Activated T-helper 17 cell treated with anti-CD3 and anti-CD28 coated beads, Interleukin-2, amount 50 U/mL, for 72 hours (primary cell): ENCODE data around the gene CLEC2D. TPM values are rescaled to one million over a fixed set of nuclear protein-coding genes. Genes with fewer than 3 reads are reported as not detected.

Experiments
- ATAC-seq: fragments of 150-1000 bp; cut with Tn5 transposase; replicated peaks from 2 replicates; pipeline ENCODE4 v1.10.0; 2021; ENCODE audit warnings: mild to moderate bottlenecking, moderate library complexity
- H3K27ac Mint-ChIP-seq: one replicate; pipeline ENCODE4 v1.8.0; 2022; ENCODE audit warnings: mixed read lengths
- H3K27me3 Mint-ChIP-seq: one replicate; pipeline ENCODE4 v1.8.0; 2022; ENCODE audit warnings: mixed read lengths
- H3K36me3 Mint-ChIP-seq: one replicate; pipeline ENCODE4 v1.8.0; 2022; ENCODE audit warnings: low read depth, mild to moderate bottlenecking, mixed read lengths
- H3K4me1 Mint-ChIP-seq: one replicate; pipeline ENCODE4 v1.8.0; 2022; ENCODE audit warnings: mixed read lengths
- H3K4me3 Mint-ChIP-seq: one replicate; pipeline ENCODE4 v1.8.0; 2022; ENCODE audit warnings: mild to moderate bottlenecking, mixed read lengths
- H3K9me3 Mint-ChIP-seq: one replicate; pipeline ENCODE4 v1.8.0; 2022; ENCODE audit warnings: mixed read lengths
- total RNA-seq, 2 donors: library from RNA; stranded (reverse); gene quantifications; one replicate each; pipeline ENCODE4 v1.2.3, GENCODE V29; 2022

CLEC2D gene
- total RNA-seq, 2 donors from 2014 or later: 146 to 267 TPM

GRCh38 chr12:9717070-9717925, 47.8 kb downstream of the CLEC2D start:
- Mint-ChIP-seq H3K9me3 (no peaks in the 10 kb centered on the region), H3K36me3 (no peaks in the 10 kb centered on the region), H3K4me1 (peaks cover 5% of the 10 kb centered on the region)

DNA sequence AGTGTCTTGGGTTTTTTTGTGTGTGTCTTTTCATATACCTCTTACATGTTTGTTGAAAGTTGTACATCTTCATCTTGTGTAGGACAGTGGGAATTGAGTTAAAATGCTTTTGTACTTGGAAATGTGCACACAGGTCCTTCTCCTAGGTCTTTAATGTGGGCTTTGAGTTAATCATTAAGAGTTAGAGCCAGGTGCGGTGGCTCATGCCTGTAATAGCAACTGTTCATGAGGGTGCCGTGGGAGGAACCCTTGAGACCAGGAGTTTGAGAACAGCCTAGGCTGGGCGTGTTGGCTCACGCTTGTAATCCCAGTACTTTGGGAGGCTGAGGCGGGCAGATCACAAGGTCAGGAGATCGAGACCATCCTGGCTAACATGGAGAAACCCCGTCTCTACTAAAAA, 49.5 kb downstream of the CLEC2D start:
- H3K36me3 Mint-ChIP-seq: no peaks in the 10 kb centered on the region
- ATAC-seq: no peak
- H3K4me1 Mint-ChIP-seq: peaks cover 5% of the 10 kb centered on the region
- no peak overlapping the region for H3K4me3 Mint-ChIP-seq
- H3K9me3 Mint-ChIP-seq: no peaks in the 10 kb centered on the region
- H3K27ac Mint-ChIP-seq: no peak overlapping the region
- no peaks in the 10 kb centered on the region for H3K27me3 Mint-ChIP-seq

More at GRCh38 chr12:9717070-9717925, 47.8 kb downstream of the CLEC2D start:
- Mint-ChIP-seq H3K27ac (no peak overlapping the region), H3K27me3 (no peaks in the 10 kb centered on the region), H3K4me3 (no peak overlapping the region)
- no peak for ATAC-seq

- Mint-ChIP-seq H3K4me1 (peaks cover 5% of the 10 kb centered on the region), H3K36me3 (no peaks in the 10 kb centered on the region), H3K27me3 (no peaks in the 10 kb centered on the region), H3K27ac (no peak overlapping the region), H3K9me3 (no peaks in the 10 kb centered on the region), H3K4me3 (no peak overlapping the region)
- ATAC-seq: peak; percentile 96
These were observed 50.3 kb downstream of the CLEC2D start for GRCh38 chr12:9719790-9720189.

GRCh38 chr12:9721394-9722092, 52.0 kb downstream of the CLEC2D start:
- Mint-ChIP-seq H3K4me1 (peaks cover 5% of the 10 kb centered on the region), H3K4me3 (no peak overlapping the region), H3K27me3 (no peaks in the 10 kb centered on the region), H3K27ac (no peak overlapping the region), H3K9me3 (no peaks in the 10 kb centered on the region), H3K36me3 (no peaks in the 10 kb centered on the region)
- no peak for ATAC-seq

- peaks cover 5% of the 10 kb centered on the region for H3K4me1 Mint-ChIP-seq
- no peak for ATAC-seq
- no peak overlapping the region for H3K27ac Mint-ChIP-seq
- no peaks in the 10 kb centered on the region for H3K27me3 Mint-ChIP-seq
- no peaks in the 10 kb centered on the region for H3K9me3 Mint-ChIP-seq
- H3K4me3 Mint-ChIP-seq: no peak overlapping the region
- no peaks in the 10 kb centered on the region for H3K36me3 Mint-ChIP-seq
These were observed 54.5 kb downstream of the CLEC2D start for GRCh38 chr12:9724023-9724422.

DNA sequence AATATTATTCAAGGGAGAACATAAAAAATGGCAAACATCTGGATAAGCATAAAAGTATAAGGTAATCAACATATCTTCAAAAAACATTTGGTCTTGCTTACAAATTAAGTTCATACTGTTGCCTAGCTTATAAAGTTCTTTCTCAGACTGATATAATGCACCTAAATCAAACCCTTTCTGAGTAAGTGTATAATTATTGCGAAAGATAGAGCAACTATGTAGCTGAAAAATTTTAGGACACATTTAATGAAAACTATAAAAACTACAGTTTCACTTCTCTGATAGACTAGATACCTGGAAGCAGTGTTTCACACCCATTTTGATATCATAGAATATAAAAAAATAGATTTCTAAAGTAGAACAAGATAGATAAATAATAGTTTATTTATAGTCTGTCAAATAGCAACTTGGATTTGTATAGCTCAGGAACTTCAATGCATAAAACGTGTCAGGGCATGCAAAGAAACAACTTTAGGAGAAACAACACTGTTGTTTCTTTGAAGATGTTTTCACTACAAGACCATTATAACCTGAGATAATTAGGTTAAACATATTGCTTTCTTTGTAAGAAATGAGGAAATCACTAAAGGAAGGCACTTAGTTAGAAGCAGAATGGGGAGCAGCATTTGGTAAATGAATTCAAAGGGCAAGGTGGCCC, 55.8 kb downstream of the CLEC2D start:
- Mint-ChIP-seq H3K4me1 (no peaks in the 10 kb centered on the region), H3K36me3 (no peaks in the 10 kb centered on the region), H3K9me3 (no peaks in the 10 kb centered on the region), H3K27me3 (no peaks in the 10 kb centered on the region), H3K4me3 (no peak overlapping the region), H3K27ac (no peak overlapping the region)
- ATAC-seq: no peak

- peaks cover 5% of the 10 kb centered on the region for H3K4me1 Mint-ChIP-seq
- H3K27ac Mint-ChIP-seq: no peak overlapping the region
- no peak for ATAC-seq
- no peaks in the 10 kb centered on the region for H3K36me3 Mint-ChIP-seq
- no peaks in the 10 kb centered on the region for H3K9me3 Mint-ChIP-seq
- no peaks in the 10 kb centered on the region for H3K27me3 Mint-ChIP-seq
- no peak overlapping the region for H3K4me3 Mint-ChIP-seq
These were observed 58.3 kb downstream of the CLEC2D start for GRCh38 chr12:9727813-9728212.

DNA sequence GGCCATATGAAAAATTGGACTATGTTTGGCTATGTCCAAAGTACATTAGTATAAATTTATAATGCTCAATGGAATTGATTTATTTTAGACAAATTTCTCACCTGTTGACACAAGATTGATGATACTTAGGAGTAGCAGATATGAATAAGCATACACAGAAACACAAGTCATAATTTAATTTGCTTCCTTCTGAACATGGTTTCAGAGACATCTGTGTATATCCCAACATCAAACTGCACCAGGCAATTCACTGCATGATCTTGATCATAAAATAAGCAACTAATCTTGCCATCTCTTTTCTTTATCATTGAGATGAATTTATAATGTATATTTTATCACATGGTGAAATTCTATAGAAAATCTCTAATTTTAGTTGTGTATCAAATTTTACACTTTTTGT, 59.6 kb downstream of the CLEC2D start:
- Mint-ChIP-seq H3K27me3 (no peaks in the 10 kb centered on the region), H3K4me3 (no peak overlapping the region), H3K9me3 (no peaks in the 10 kb centered on the region), H3K36me3 (no peaks in the 10 kb centered on the region), H3K4me1 (peaks cover 10% of the 10 kb centered on the region), H3K27ac (no peak overlapping the region)
- ATAC-seq: no peak

GRCh38 chr12:9730011-9730410, 60.5 kb downstream of the CLEC2D start:
- Mint-ChIP-seq H3K4me3 (peak overlapping the region; percentile 10), H3K27ac (no peak overlapping the region), H3K27me3 (no peaks in the 10 kb centered on the region), H3K9me3 (no peaks in the 10 kb centered on the region), H3K4me1 (peaks cover 10% of the 10 kb centered on the region), H3K36me3 (no peaks in the 10 kb centered on the region)
- ATAC-seq: no peak

DNA sequence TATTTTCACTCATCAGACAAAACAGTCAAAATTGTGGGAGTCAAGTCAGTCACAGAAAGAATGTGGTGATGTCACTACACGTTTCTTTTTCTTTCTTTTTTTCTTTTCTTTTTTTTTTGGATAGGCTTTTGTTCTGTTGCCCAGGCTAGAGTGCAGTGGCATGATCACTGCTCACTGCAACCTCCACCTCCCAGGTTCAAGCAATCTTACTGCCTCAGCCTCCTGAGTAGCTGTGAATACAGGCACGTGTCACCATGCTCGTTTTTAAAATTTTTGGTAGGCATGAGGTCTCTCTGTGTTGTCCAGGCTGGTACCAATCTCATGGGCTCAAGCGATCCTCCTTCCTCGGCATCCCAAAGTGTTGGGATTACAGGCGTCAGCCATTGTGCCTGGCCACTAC, 61.1 kb downstream of the CLEC2D start:
- no peaks in the 10 kb centered on the region for H3K9me3 Mint-ChIP-seq
- H3K27me3 Mint-ChIP-seq: no peaks in the 10 kb centered on the region
- H3K36me3 Mint-ChIP-seq: no peaks in the 10 kb centered on the region
- H3K27ac Mint-ChIP-seq: no peak overlapping the region
- H3K4me1 Mint-ChIP-seq: peaks cover 10% of the 10 kb centered on the region
- ATAC-seq: no peak
- H3K4me3 Mint-ChIP-seq: peak overlapping the region; percentile 73

GRCh38 chr12:9731393-9731792, 61.9 kb downstream of the CLEC2D start:
- Mint-ChIP-seq H3K4me1 (peaks cover 10% of the 10 kb centered on the region), H3K27ac (no peak overlapping the region), H3K9me3 (no peaks in the 10 kb centered on the region), H3K36me3 (no peaks in the 10 kb centered on the region), H3K4me3 (peak overlapping the region; percentile 73), H3K27me3 (no peaks in the 10 kb centered on the region)
- ATAC-seq: no peak

- no peak for ATAC-seq
- Mint-ChIP-seq H3K27ac (no peak overlapping the region), H3K4me1 (peaks cover 13% of the 10 kb centered on the region), H3K4me3 (peak overlapping the region; percentile 73), H3K27me3 (no peaks in the 10 kb centered on the region), H3K9me3 (no peaks in the 10 kb centered on the region), H3K36me3 (no peaks in the 10 kb centered on the region)
These were observed 62.3 kb downstream of the CLEC2D start for GRCh38 chr12:9731797-9732196.

GRCh38 chr12:9732921-9733461, 63.5 kb downstream of the CLEC2D start, which contains the start of gene CLECL1:
TSS of gene CLECL1 (minus strand) at chr12:9733097.
- ATAC-seq: peak; percentile 93
- Mint-ChIP-seq H3K27ac (peak within 1 kb of the TSS; percentile 74), H3K9me3 (no peaks in the 10 kb centered on the region), H3K4me3 (peak within 1 kb of the TSS; percentile 73), H3K36me3 (no peaks in the 10 kb centered on the region), H3K27me3 (no peaks in the 10 kb centered on the region), H3K4me1 (peaks cover 22% of the 10 kb centered on the region)

DNA sequence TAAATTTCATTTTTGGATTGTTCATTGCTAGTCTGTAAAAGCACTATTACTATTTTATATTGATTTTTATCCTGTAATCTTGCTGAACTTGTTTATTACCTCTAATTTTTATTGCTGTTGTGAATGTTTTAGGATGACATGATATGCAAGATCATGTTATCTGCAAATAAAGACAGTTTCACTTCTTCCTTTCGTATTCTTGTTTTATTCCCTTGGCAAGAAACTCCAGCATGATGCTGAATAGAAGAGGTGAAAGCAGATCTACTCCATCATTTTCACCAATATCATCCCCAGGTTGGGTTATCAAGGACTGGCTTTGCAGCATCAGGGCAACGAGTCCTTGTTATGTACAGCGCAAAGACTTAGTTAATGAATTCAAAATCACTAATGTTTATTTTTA, 66.1 kb downstream of the CLEC2D start:
- no peak overlapping the region for H3K4me3 Mint-ChIP-seq
- no peaks in the 10 kb centered on the region for H3K9me3 Mint-ChIP-seq

More for the DNA sequence above, 66.1 kb downstream of the CLEC2D start:
- Mint-ChIP-seq H3K4me1 (peaks cover 25% of the 10 kb centered on the region), H3K27ac (no peak overlapping the region), H3K36me3 (no peaks in the 10 kb centered on the region), H3K27me3 (no peaks in the 10 kb centered on the region)
- no peak for ATAC-seq
